Activated CD8-positive, alpha-beta T cell treated with anti-CD3 and anti-CD28 coated beads for 36 hours (primary cell): ENCODE measurements around the gene APOBEC2. TPM values are rescaled to one million over a fixed set of nuclear protein-coding genes. Genes with fewer than 3 reads are reported as not detected.

Source experiments
- ATAC-seq: fragments of 200-7000 bp; cut with Tn5 transposase; one replicate; pipeline ENCODE4 v1.10.0; 2021; ENCODE audit warnings: mild to moderate bottlenecking, moderate library complexity
- CTCF ChIA-PET: fragments of 350-600 bp; sonication (Branson Sonifier 250); formaldehyde crosslinking; loops from one replicate; lab custom pipeline; 2021; ENCODE audit warnings: antibody characterized with exemption; lab: Charles Lee
- POLR2A ChIA-PET: fragments of 350-600 bp; sonication (Branson Sonifier 250); formaldehyde crosslinking; loops from one replicate; lab custom pipeline; 2021; ENCODE audit warnings: antibody characterized with exemption; lab: Charles Lee
- DNase-seq: peaks from one replicate; pipeline ENCODE4 v3.0.0-alpha.2; 2020
- H3K27ac Mint-ChIP-seq: one replicate; pipeline ENCODE4 v1.8.0; 2021; ENCODE audit warnings: mild to moderate bottlenecking, mixed read lengths
- H3K27me3 Mint-ChIP-seq: one replicate; pipeline ENCODE4 v1.8.0; 2021; ENCODE audit warnings: mixed read lengths
- H3K36me3 Mint-ChIP-seq: one replicate; pipeline ENCODE4 v1.8.0; 2021; ENCODE audit warnings: low read depth, mixed read lengths
- H3K4me1 Mint-ChIP-seq: one replicate; pipeline ENCODE4 v1.8.0; 2021; ENCODE audit warnings: low read depth, mixed read lengths
- H3K4me3 Mint-ChIP-seq: one replicate; pipeline ENCODE4 v1.8.0; 2021; ENCODE audit warnings: mild to moderate bottlenecking, moderate library complexity, mixed read lengths
- H3K9me3 Mint-ChIP-seq: one replicate; pipeline ENCODE4 v1.8.0; 2021; ENCODE audit warnings: mixed read lengths
- intact Hi-C: fragments of 100-400 bp; cut with micrococcal nuclease; formaldehyde crosslinking; loops from one replicate; pipeline ENCODE4 v1.10.0; 2022
- total RNA-seq, 2 experiments: library from RNA; stranded (reverse); gene quantifications; one replicate each; pipeline ENCODE4 v1.2.3, GENCODE V29; 2021
- TF ChIP-seq, protein P1 (sequence below): fragments of 200-600 bp; IDR thresholded peaks from one replicate; pipeline ENCODE4 v1.8.0; 2022; ENCODE audit warnings: antibody characterized with exemption, mild to moderate bottlenecking

APOBEC2 gene
- total RNA-seq, 2 experiments from 2014 or later = not detected

DNA sequence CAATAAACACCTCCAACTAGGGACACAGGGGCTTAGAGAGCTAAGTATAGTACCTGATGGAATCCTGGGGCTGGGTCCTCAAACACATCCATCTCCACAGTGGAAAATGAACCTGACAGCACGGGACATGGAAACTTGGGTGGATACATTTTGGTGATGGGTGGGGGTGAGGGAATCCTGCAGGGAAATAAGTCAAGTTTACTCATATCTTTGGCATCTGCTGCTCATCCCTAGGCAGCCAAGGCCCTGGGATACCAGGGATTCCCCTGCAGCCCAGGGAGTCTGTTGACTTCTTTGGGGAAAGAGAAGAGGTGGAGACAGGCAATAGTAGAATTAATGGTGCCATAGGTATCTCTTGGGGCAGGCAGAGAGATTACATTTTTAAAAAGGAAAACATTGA lies 6.6 kb downstream of the APOBEC2 start:
- Mint-ChIP-seq H3K4me3 (no peak overlapping the region), H3K27ac (no peak overlapping the region), H3K4me1 (peaks cover 5% of the 10 kb centered on the region), H3K36me3 (peaks cover 10% of the 10 kb centered on the region), H3K9me3 (no peaks in the 10 kb centered on the region), H3K27me3 (no peaks in the 10 kb centered on the region)
- DNase-seq = no peak
- POLR2A ChIA-PET = interaction anchor here (0.9 kb wide), 1 partner anchor 10 kb away, joined by 3 read pairs; no protein-coding TSS in a partner anchor
- TF ChIP-seq, protein P1, sequence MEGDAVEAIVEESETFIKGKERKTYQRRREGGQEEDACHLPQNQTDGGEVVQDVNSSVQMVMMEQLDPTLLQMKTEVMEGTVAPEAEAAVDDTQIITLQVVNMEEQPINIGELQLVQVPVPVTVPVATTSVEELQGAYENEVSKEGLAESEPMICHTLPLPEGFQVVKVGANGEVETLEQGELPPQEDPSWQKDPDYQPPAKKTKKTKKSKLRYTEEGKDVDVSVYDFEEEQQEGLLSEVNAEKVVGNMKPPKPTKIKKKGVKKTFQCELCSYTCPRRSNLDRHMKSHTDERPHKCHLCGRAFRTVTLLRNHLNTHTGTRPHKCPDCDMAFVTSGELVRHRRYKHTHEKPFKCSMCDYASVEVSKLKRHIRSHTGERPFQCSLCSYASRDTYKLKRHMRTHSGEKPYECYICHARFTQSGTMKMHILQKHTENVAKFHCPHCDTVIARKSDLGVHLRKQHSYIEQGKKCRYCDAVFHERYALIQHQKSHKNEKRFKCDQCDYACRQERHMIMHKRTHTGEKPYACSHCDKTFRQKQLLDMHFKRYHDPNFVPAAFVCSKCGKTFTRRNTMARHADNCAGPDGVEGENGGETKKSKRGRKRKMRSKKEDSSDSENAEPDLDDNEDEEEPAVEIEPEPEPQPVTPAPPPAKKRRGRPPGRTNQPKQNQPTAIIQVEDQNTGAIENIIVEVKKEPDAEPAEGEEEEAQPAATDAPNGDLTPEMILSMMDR = no peak
- CTCF ChIA-PET = interaction anchor here (1.0 to 3.2 kb wide), 5 partner anchors 8 to 31 kb away, joined by 3 to 14 read pairs (median 6); partner anchors contain the start of gene UNC5CL
- ATAC-seq = no peak
- intact Hi-C loops = no loop called here

DNA sequence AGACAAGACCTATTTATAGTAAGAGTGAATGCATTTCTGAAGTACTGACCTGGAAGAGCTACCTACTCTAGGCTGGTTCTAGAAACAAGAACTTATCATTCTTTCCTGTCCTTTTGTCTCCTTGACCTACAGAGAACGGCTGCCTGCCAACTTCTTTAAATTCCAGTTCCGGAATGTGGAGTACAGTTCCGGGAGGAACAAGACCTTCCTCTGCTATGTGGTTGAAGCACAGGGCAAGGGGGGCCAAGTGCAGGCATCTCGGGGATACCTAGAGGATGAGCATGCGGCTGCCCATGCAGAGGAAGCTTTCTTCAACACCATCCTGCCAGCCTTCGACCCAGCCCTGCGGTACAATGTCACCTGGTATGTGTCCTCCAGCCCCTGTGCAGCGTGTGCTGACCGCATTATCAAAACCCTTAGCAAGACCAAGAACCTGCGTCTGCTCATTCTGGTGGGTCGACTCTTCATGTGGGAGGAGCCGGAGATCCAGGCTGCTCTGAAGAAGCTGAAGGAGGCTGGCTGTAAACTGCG lies 8.3 kb downstream of the APOBEC2 start:
- Mint-ChIP-seq H3K27me3 (no peaks in the 10 kb centered on the region), H3K27ac (no peak overlapping the region), H3K4me3 (no peak overlapping the region), H3K4me1 (peaks cover 11% of the 10 kb centered on the region), H3K36me3 (peaks cover 18% of the 10 kb centered on the region), H3K9me3 (no peaks in the 10 kb centered on the region)
- DNase-seq = no peak
- POLR2A ChIA-PET = no interaction called here
- CTCF ChIA-PET = interaction anchor here (2.3 to 3.2 kb wide), 2 partner anchors 9 to 33 kb away, joined by 14 read pairs; no protein-coding TSS in a partner anchor
- TF ChIP-seq, protein P1 = no peak
- intact Hi-C loops = no loop called here
- ATAC-seq = no peak

DNA sequence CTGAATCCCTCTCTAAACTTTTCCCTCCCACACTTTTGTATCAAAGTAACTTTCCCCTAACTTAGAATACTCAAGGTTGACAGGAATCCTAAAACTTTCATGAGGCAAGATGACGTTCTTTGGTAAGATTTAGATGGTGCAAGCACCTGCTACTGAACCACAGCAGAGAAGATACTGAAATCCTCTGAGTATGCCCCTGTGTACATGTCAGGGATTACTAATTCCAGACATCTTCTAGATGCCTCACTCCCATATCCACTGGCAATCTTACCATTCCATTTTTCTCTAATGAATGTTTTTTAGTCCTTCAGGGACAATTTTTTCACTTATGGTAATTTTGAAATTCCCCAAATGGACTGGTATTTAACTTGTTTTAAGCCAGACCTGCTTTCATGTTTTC lies 9.1 kb downstream of the APOBEC2 start:
- H3K4me1 Mint-ChIP-seq = peaks cover 16% of the 10 kb centered on the region
- ChIA-PET POLR2A (interaction anchor here (1.4 kb wide), 1 partner anchor 17 kb away, joined by 3 read pairs; no protein-coding TSS in a partner anchor), CTCF (interaction anchor here (2.3 kb wide), 1 partner anchor 34 kb away, joined by 14 read pairs; no protein-coding TSS in a partner anchor)
- peaks cover 26% of the 10 kb centered on the region for H3K36me3 Mint-ChIP-seq
- DNase-seq = no peak
- H3K4me3 Mint-ChIP-seq = no peak overlapping the region
- H3K27me3 Mint-ChIP-seq = no peaks in the 10 kb centered on the region
- intact Hi-C loops = no loop called here
- ATAC-seq = no peak
- no peaks in the 10 kb centered on the region for H3K9me3 Mint-ChIP-seq
- no peak overlapping the region for H3K27ac Mint-ChIP-seq
- TF ChIP-seq, protein P1 = no peak

DNA sequence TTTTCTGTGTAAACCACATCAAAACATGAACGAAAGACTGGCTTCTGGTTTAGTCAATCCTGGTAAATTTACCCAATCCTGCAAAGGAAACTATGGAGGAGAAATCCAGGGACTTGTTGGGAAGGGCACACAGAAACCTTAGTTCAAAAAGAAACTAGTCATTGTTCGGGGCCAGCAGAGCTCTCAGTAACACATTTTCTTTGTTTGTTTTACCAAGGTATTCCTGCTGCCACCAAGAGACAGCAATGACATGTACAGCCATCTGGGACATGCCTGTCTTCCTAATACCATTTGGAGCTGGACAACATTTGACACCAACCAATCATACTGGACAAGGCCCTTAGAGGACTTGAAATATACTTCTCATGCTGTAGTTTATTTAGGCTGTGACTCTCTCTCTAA lies 10.9 kb downstream of the APOBEC2 start:
- POLR2A ChIA-PET = no interaction called here
- TF ChIP-seq, protein P1 = no peak
- Mint-ChIP-seq H3K36me3 (peaks cover 38% of the 10 kb centered on the region), H3K27me3 (no peaks in the 10 kb centered on the region), H3K4me3 (no peak overlapping the region), H3K4me1 (peaks cover 24% of the 10 kb centered on the region), H3K27ac (no peak overlapping the region), H3K9me3 (no peaks in the 10 kb centered on the region)
- DNase-seq (no peak), ATAC-seq (no peak)
- intact Hi-C loops = no loop called here
- CTCF ChIA-PET = interaction anchor here (0.9 to 1.5 kb wide), 3 partner anchors 8 to 25 kb away, joined by 3 to 7 read pairs (median 3); partner anchors contain the start of gene UNC5CL

DNA sequence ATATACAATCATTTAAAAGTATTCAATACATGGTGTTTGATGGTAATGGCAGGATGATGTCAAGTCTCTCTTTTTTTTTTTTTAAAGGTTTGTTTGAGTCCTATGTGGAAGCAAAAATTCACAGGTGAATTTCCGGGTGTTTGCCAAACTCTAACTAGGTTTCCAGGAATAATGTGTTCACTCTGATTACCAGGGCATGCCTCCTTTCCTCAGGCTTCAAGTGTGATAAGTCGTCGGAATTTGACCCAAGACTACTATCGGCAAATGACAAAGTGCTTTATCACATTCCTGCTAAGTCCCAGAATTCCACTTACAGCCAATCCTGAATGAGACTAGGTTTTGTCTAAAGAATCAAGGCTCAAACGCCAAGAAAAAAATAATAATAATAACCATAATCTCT lies 11.8 kb downstream of the APOBEC2 start:
- no peak for ATAC-seq

More for the DNA sequence above, 11.8 kb downstream of the APOBEC2 start:
- no peak for DNase-seq
- CTCF ChIA-PET = interaction anchor here (0.7 to 1.0 kb wide), 3 partner anchors 9 to 58 kb away, joined by 3 read pairs; no protein-coding TSS in a partner anchor
- Mint-ChIP-seq H3K9me3 (no peaks in the 10 kb centered on the region), H3K27me3 (no peaks in the 10 kb centered on the region), H3K4me1 (peaks cover 29% of the 10 kb centered on the region), H3K4me3 (no peak overlapping the region), H3K36me3 (peaks cover 44% of the 10 kb centered on the region), H3K27ac (no peak overlapping the region)
- TF ChIP-seq, protein P1 = no peak
- POLR2A ChIA-PET = no interaction called here
- intact Hi-C loops = no loop called here
